A549 treated with CORT108297 at 1 μM for 4 hours (cell line): ENCODE measurements around the gene TAT. TPM values are rescaled to one million over a fixed set of nuclear protein-coding genes. Genes with fewer than 3 reads are reported as not detected.

Experiments used
- total RNA-seq: library from RNA; stranded (reverse); fragments of 200-300 nt; extraction: Qiagen RNA extraction; gene quantifications from 5 replicates; pipeline ENCODE4 v1.2.3, GENCODE V29; 2022

The TAT gene
- 0.02 to 0.05 TPM (median 0.03 TPM) in 3 of 5 replicates, not detected in the others for total RNA-seq

GRCh38 chr16:71576971-71577370 is at the start of gene TAT:
TSS of gene TAT (minus strand) at chr16:71577092. CDS start at chr16:71576415, 677 bp downstream.

GRCh38 chr16:71626018-71626857 is 49.3 kb upstream of the TAT start, which contains the start of gene MARVELD3:
TSS of gene MARVELD3 (plus strand) at chr16:71626184. CDS start at chr16:71626230, 46 bp downstream.

GRCh38 chr16:71526111-71526631 is 50.7 kb downstream of the TAT start, which contains the start of gene CHST4:
TSS of gene CHST4 (plus strand) at chr16:71526426. CDS start at chr16:71536678, 10,252 bp downstream.

Other genes starting within 250 kb of the TAT start
- 5.0 to 7.7 TPM (median 5.9 TPM) in 5 replicates for gene CALB2, start 218.4 kb downstream of the TAT start, total RNA-seq
- gene TLE7, start 135.0 kb downstream of the TAT start, total RNA-seq: not detected in 5 replicates
- gene ZNF23, start 114.8 kb downstream of the TAT start, total RNA-seq: 5.2 to 7.6 TPM (median 5.8 TPM) in 5 replicates
- 1.6 to 2.6 TPM (median 1.7 TPM) in 5 replicates for gene ZNF19, start 87.8 kb downstream of the TAT start, total RNA-seq
- 0.05 to 0.13 TPM (median 0.08 TPM) in 4 of 5 replicates, not detected in the other for gene CHST4, start 50.7 kb downstream of the TAT start, total RNA-seq
- 0.13 to 0.47 TPM (median 0.25 TPM) in 5 replicates for gene MARVELD3, start 49.1 kb upstream of the TAT start, total RNA-seq
- 8.4 to 10.2 TPM (median 9.6 TPM) in 5 replicates for gene PHLPP2, start 147.6 kb upstream of the TAT start, total RNA-seq
- gene AP1G1, start 231.7 kb upstream of the TAT start, total RNA-seq: 39.2 to 49.9 TPM (median 45.4 TPM) in 5 replicates